Tibial nerve (tissue), 4 donors: ENCODE data around the gene PTGES3.

ENCODE experiments used
- EP300 ChIP-seq, 2 donors: sonication (generic); formaldehyde crosslinking; IDR thresholded peaks; one replicate each; pipeline ENCODE4 v1.6.1; 2017; ENCODE audit warnings: antibody characterized with exemption in 2 of 2, mild to moderate bottlenecking in 1 of 2
- TF ChIP-seq, protein P1 (sequence below), 5 experiments: fragments of 200-600 bp in 3 of 5; fragments of 450-650 bp in 2 of 5; sonication (generic) in 3 of 5; IDR thresholded peaks; one replicate each; pipeline ENCODE4 v1.5.1; 2016 to 2019; ENCODE audit warnings: antibody characterized with exemption in 5 of 5, mild to moderate bottlenecking in 3 of 5, moderate library complexity in 2 of 5

DNA sequence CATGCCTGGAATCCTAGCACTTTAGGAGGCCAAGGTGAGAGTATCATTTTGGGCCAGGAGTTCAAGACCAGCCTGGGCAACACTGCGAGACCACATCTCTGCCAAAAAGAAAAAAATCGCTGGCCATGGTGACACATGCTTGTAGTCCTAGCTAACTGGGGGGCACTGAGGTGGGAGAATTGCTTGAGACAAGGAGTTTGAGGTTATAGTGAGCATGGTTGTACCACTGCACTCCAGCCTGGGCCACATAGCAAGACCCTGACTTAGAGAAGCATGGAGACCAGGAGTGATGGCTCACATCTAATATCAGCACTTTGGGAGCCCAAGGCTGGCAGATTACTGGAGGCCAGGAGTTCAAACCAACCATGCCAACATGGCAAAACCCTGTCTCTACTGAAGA is 9.2 kb downstream of the PTGES3 start:
- TF ChIP-seq, protein P1, sequence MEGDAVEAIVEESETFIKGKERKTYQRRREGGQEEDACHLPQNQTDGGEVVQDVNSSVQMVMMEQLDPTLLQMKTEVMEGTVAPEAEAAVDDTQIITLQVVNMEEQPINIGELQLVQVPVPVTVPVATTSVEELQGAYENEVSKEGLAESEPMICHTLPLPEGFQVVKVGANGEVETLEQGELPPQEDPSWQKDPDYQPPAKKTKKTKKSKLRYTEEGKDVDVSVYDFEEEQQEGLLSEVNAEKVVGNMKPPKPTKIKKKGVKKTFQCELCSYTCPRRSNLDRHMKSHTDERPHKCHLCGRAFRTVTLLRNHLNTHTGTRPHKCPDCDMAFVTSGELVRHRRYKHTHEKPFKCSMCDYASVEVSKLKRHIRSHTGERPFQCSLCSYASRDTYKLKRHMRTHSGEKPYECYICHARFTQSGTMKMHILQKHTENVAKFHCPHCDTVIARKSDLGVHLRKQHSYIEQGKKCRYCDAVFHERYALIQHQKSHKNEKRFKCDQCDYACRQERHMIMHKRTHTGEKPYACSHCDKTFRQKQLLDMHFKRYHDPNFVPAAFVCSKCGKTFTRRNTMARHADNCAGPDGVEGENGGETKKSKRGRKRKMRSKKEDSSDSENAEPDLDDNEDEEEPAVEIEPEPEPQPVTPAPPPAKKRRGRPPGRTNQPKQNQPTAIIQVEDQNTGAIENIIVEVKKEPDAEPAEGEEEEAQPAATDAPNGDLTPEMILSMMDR (IDR thresholded peaks at IDR 0.05), result no peak
- TF ChIP-seq EP300 (IDR thresholded peaks at IDR 0.05), result no peak
